ENCODE data around the gene ZBED5.
A peak's percentile ranks its signal among the peaks of the same experiment; 100 is the strongest.
"Not testable (repeated sequence)": the region's sequence is repeated elsewhere in the genome, so short reads cannot be mapped to it uniquely, and the experiment has no call there.

The ZBED5 gene

DNA sequence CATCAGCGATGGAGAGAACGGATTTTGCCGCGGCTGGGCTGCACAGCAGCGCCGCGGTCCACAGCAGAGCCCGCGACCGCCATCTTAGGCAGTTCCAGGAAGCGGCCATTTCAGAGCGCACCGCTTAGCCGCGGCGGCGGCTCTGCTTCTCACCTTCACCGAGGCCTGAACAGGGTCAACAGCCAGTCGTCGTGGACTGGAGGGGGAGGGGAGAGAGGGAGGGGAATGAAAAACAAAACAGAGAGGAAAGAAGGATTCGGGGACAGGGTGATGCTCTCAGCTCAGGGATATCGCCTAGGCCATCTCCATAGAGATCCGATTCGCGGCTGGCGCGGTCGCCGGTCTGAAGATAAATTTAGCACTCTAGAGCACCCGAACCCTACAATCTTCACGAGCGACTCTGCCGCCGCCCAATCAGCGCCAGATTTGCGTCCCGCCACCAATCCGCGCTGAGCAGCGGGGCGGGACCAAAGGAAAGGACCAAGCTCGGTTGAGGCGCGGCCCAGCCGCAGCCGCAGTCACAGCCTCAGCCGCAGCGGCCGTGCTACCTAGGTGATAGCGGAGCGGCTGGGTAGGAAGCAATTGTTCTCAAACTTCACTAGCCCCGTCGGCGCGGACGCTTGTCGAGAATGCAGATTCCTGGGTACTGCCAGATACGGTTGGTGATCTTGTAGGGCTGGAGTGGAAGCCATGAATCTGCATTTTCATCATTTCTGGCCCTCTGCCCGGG is at the start of gene ZBED5:
Gene ZBED5, minus strand, starts transcription at position 345 of the 730 bp plus-strand sequence. CDS start 3,108 bp downstream, outside the sequence.
- DNase-seq (ENCODE audit: low read depth) = peak; percentile 97

DNA sequence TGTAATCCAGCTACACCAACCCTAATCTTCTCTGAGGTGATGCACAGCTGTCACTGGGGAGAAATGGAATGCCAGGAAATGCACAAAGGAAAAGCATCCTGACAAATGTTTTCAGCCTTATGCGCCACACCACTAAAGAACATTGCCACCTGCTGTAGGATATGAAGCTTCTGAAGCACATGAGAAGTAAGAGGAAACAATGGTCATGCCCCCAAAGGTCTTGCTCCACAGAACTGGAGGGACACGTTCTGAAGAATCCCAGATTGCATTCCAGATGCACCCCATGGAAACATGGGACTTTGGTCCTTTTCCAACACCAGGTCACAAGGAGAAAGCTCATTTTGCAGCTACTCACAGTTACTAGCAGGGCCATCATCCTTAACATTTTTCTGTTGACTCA is 48.7 kb upstream of the ZBED5 start:
- DNase-seq (ENCODE audit: low read depth) = peak; percentile 46

- DNase-seq (ENCODE audit: low read depth) = peak; percentile 70
Measured at GRCh38 chr11:10902301-10903063, 44.6 kb upstream of the ZBED5 start.

DNA sequence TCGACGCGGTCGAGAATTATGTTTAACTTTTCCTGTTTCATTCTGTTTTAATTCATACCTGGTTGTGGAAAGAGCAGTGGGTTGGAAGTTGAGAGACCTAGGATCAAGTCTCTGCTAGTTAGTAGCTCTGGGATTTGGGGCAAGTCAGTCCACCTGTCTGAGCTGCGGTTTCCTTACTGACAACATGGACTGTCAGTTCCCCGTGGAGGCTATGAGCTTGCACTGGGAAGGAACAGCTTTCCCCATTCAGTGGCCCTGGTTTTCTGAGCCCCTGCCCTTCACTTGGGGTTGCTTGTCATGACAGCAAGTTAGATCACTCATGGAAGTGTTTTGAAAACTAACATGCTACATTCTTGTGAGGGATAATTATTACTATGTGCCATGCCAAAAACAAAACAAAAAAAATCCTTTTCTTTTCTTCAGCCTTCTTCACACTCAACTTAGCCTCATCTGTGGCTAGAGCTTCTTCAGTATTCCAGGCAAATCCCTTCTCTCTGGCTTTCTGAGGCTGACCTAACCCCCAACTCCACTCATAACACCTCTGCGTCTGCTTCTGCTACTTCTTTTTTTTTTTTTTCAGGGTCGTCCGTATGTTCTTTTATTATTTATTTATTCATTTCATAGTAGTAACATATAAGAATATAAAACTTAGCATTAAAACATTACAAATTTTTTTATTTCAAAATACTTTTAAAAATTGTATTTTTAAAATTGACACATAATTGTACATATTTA is 43.0 kb upstream of the ZBED5 start:
- DNase-seq (ENCODE audit: low read depth) = peak; percentile 37

DNA sequence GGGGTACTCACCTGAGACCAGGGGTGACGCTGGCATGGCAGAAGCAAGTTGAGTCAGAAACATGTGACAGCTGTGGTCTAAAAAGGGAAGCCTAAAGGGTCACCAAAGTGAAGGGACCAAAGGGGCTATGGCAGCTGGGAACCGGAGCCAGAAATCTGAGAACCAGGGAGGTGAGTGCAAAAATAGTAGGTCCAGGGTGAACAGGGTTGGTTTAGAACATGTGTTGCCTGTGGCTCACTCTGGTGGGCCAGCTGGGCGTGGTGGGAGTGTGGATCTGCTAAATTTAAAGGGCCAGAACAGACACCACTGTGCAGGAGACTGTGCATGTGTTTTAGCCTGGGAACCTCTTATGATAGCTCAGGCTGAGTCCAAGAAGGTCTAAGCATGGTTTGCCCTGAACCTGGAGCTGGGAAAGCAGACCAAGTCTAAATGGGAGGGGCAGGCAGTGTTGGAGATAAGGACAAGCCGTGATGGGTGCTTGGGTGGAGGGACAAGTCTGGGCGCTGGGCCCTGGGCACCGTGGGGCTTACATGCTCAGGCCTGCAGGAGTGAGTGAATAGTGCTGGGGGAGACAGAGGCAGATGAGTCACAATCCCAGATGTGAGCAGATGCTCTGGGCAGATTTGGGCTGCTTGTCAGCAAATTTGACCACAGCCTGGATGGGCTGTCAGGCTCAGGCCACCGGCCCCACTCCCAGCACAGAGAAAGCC is 41.4 kb upstream of the ZBED5 start:
- peak; percentile 72 for DNase-seq (ENCODE audit: low read depth)

- no peak for DNase-seq (ENCODE audit: low read depth)
Measured at GRCh38 chr11:10898763-10899025, 40.8 kb upstream of the ZBED5 start.

GRCh38 chr11:10898003-10898762 is 40.3 kb upstream of the ZBED5 start:
- no peak for DNase-seq (ENCODE audit: low read depth)

- no peak for DNase-seq (ENCODE audit: low read depth)
Measured at GRCh38 chr11:10897150-10897549, 39.3 kb upstream of the ZBED5 start.

GRCh38 chr11:10896493-10896892 is 38.6 kb upstream of the ZBED5 start:
- DNase-seq (ENCODE audit: low read depth) = no peak

GRCh38 chr11:10895285-10895684 is 37.4 kb upstream of the ZBED5 start:
- peak; percentile 95 for DNase-seq (ENCODE audit: low read depth)

GRCh38 chr11:10894666-10895065 is 36.8 kb upstream of the ZBED5 start:
- DNase-seq (ENCODE audit: low read depth) = no peak

GRCh38 chr11:10893714-10894151 is 35.9 kb upstream of the ZBED5 start:
- peak; percentile 96 for DNase-seq (ENCODE audit: low read depth)

DNA sequence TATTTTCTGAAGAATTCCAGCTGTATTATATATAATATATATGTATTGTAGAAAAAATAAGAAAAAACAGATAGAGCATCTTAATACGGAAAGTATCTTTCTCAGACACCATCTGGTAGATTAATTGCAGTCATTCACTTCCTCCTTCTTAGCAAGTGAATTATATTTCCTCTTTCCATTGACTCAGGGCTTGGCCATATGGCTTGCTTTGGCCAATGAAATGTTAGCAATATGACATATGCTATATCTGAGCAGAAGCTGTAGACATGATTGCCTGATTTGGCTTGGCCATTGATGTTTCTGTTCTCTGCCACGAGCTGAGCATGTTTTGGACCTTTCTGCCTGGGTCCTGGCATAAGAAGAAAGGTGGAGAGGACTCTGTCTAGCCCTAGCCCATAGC is 34.4 kb upstream of the ZBED5 start:
- no peak for DNase-seq (ENCODE audit: low read depth)

GRCh38 chr11:10891151-10891720 is 33.4 kb upstream of the ZBED5 start:
- DNase-seq (ENCODE audit: low read depth) = no peak

DNA sequence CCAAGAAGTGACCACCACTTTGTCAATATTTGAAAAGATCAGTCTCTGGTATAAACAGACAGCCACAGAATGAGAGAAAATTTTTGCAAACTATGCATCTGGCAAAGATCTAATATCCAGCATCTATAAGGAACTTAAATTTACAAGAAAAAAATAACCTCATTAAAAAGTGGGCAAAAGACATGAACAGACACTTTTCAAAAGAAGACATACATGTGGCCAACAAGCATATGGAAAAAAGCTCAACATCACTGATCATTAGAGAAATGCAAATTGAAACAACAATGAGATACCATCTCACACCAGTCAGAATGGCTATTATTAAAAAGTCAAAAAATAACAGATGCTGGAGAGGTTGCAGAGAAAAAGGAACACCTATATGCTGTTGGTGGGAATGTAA is 32.2 kb upstream of the ZBED5 start:
- DNase-seq (ENCODE audit: low read depth) = not testable (repeated sequence)

GRCh38 chr11:10887307-10887706 is 29.5 kb upstream of the ZBED5 start:
- no peak for DNase-seq (ENCODE audit: low read depth)

DNA sequence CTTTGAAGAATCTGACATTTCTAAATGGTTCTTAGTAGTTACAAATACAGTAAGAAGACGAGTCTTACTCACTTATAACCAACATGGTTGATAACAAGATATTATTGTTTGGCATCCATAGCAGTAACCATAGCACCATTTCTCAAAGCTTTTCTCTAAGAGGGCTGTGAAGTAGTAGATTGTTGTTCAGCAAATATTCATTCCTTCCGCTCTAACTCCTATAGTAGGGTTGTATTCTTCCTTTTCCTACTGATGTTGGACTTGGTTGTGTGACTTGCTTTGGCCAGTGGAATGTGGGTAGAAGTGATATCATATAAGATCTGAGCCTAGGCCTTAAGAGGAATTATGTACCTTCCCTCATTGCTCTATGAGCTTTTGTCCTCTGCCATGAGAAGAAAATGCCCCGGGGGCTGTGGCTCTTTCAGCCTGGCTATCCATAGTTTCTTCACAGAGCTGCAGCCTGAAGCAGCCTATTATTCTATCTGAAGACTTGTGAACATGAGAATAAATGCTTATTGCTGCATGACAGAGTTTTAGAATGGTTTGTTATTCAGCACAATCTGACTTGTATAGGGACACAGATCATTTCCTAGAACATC is 28.9 kb upstream of the ZBED5 start:
- no peak for DNase-seq (ENCODE audit: low read depth)

- DNase-seq (ENCODE audit: low read depth) = peak; percentile 44
Measured at GRCh38 chr11:10885703-10886363, 28.0 kb upstream of the ZBED5 start.

- not testable (repeated sequence) for DNase-seq (ENCODE audit: low read depth)
Measured at GRCh38 chr11:10884292-10884691, 26.4 kb upstream of the ZBED5 start.

GRCh38 chr11:10881892-10882291 is 24.0 kb upstream of the ZBED5 start:
- DNase-seq (ENCODE audit: low read depth) = no peak
